ENCODE results near the gene MOSPD3. TPM values are rescaled to one million over a fixed set of nuclear protein-coding genes. Genes with fewer than 3 reads are reported as not detected.

MOSPD3 gene
- total and polyA plus RNA-seq, 2 of the 13 experiments (the other 11 are each of a cell fraction or from before 2014, with no cell fraction given): 7.6 to 8.8 TPM

DNA sequence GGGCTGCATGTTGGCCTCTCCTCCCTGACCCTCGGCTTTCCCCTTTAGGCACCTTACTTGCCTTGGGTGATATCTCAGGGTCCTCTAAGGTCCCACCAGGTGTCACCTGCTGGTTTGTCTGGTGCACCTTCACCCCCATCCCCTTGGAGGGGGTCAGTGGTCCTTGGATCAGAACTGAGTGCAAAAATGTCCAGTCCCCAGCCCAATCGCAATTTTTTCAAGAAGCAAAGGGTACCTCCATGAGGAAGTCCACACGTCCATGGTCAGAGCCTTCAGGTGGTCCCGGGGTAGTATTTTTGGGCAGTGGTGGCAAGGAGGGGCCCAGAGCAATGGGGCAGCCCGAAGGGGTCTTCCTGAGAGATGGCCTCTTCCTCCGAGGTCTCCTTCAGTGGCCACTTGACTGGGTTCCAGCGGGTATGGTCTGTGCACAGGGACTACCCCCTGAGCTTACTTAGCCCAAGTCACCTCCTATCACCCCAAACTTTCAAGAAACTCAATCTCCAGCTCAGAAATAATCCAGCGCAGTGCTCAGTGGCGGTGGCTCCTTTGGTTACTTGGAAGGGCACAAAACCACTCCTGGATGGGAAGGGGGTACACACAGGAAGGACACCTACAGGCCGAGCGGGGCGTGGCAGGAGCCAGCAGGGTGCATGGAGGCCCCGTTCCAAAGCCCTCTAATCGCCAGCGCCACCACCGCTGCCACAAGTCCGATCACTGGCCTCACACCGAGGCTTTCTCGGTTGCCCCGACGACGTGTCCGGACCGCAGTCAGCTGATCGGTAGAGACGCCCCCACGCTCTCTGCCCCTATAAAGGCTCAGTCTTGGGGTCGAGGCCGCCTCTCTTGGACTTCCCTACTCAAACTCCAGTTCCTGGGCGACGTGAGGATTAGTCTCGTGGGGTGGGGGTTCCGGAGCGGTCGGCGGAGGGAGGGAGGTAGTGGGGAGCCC is 43.2 kb upstream of the MOSPD3 start (continued):
- TF ChIP-seq ZNF33A (CRISPR knock-in tag; IDR thresholded peaks at IDR 0.05; ENCODE audit: borderline replicate concordance) (peak; percentile 74; the same call in 1 of the 2 replicates), ZSCAN29 (CRISPR knock-in tag; conservative IDR thresholded peaks at IDR 0.05) (peak; percentile 93), ZNF839 (CRISPR knock-in tag; IDR thresholded peaks at IDR 0.05; ENCODE audit: borderline replicate concordance) (peak; percentile 7; the same call in 1 of the 2 replicates), MTF2 (CRISPR knock-in tag; IDR thresholded peaks at IDR 0.05; ENCODE audit: borderline replicate concordance) (no peak), HNRNPL (IDR thresholded peaks at IDR 0.05; ENCODE audit: low read depth, low read length) (no peak; the same call in 1 of the 2 replicates), ZNF75D (CRISPR knock-in tag; IDR thresholded peaks at IDR 0.05; ENCODE audit: borderline replicate concordance) (no peak), TGIF2 (CRISPR knock-in tag; IDR thresholded peaks at IDR 0.05) (no peak; the same call in 1 of the 2 replicates), ISL2 (CRISPR knock-in tag; IDR thresholded peaks at IDR 0.05) (peak; percentile 71), HOXA9 (CRISPR knock-in tag; IDR thresholded peaks at IDR 0.05; ENCODE audit: borderline replicate concordance) (no peak), ZKSCAN1 (IDR thresholded peaks at IDR 0.05; ENCODE audit: low read length) (no peak), HOXA3 (CRISPR knock-in tag; IDR thresholded peaks at IDR 0.05) (no peak), NFE2 (CRISPR knock-in tag; IDR thresholded peaks at IDR 0.05) (no peak), ZNF326 (CRISPR knock-in tag; IDR thresholded peaks at IDR 0.05; ENCODE audit: borderline replicate concordance) (peak; percentile 99), EED (CRISPR knock-in tag; IDR thresholded peaks at IDR 0.05) (peak; percentile 3; the same call in 1 of the 2 replicates), KLF11 (CRISPR knock-in tag; IDR thresholded peaks at IDR 0.05) (no peak; the same call in 1 of the 2 replicates), ZNF382 (CRISPR knock-in tag; IDR thresholded peaks at IDR 0.05; ENCODE audit: borderline replicate concordance) (no peak), ZNF121 (CRISPR knock-in tag; IDR thresholded peaks at IDR 0.05) (no peak; the same call in 1 of the 2 replicates), ZNF781 (CRISPR knock-in tag; IDR thresholded peaks at IDR 0.05; ENCODE audit: borderline replicate concordance, not compliant biosample characterization) (no peak)
- TF ChIP-seq, protein P1, sequence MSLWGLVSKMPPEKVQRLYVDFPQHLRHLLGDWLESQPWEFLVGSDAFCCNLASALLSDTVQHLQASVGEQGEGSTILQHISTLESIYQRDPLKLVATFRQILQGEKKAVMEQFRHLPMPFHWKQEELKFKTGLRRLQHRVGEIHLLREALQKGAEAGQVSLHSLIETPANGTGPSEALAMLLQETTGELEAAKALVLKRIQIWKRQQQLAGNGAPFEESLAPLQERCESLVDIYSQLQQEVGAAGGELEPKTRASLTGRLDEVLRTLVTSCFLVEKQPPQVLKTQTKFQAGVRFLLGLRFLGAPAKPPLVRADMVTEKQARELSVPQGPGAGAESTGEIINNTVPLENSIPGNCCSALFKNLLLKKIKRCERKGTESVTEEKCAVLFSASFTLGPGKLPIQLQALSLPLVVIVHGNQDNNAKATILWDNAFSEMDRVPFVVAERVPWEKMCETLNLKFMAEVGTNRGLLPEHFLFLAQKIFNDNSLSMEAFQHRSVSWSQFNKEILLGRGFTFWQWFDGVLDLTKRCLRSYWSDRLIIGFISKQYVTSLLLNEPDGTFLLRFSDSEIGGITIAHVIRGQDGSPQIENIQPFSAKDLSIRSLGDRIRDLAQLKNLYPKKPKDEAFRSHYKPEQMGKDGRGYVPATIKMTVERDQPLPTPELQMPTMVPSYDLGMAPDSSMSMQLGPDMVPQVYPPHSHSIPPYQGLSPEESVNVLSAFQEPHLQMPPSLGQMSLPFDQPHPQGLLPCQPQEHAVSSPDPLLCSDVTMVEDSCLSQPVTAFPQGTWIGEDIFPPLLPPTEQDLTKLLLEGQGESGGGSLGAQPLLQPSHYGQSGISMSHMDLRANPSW (CRISPR knock-in tag; IDR thresholded peaks at IDR 0.05; ENCODE audit: borderline replicate concordance): peak; percentile 71; the same call in 1 of the 2 replicates
- TF ChIP-seq, protein P2, sequence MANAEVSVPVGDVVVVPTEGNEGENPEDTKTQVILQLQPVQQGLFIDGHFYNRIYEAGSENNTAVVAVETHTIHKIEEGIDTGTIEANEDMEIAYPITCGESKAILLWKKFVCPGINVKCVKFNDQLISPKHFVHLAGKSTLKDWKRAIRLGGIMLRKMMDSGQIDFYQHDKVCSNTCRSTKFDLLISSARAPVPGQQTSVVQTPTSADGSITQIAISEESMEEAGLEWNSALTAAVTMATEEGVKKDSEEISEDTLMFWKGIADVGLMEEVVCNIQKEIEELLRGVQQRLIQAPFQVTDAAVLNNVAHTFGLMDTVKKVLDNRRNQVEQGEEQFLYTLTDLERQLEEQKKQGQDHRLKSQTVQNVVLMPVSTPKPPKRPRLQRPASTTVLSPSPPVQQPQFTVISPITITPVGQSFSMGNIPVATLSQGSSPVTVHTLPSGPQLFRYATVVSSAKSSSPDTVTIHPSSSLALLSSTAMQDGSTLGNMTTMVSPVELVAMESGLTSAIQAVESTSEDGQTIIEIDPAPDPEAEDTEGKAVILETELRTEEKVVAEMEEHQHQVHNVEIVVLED (CRISPR knock-in tag; IDR thresholded peaks at IDR 0.05; ENCODE audit: borderline replicate concordance): peak; percentile 69
- TF ChIP-seq, protein P3, sequence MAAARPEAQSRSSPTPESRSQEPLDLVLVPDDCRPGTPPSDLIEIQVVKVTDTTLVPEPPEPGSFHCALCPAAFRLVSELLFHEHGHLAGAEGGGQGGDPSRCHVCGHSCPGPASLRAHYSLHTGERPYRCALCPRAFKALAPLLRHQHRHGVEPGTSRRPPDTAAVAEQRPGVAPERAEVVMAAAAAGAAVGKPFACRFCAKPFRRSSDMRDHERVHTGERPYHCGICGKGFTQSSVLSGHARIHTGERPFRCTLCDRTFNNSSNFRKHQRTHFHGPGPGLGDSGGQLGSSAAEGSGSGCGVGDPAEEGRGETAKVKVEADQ (CRISPR knock-in tag; IDR thresholded peaks at IDR 0.05; ENCODE audit: borderline replicate concordance): 0 out of 2 replicates have a peak, but pooled peaks have one; percentile 87
- TF ChIP-seq, protein P4, sequence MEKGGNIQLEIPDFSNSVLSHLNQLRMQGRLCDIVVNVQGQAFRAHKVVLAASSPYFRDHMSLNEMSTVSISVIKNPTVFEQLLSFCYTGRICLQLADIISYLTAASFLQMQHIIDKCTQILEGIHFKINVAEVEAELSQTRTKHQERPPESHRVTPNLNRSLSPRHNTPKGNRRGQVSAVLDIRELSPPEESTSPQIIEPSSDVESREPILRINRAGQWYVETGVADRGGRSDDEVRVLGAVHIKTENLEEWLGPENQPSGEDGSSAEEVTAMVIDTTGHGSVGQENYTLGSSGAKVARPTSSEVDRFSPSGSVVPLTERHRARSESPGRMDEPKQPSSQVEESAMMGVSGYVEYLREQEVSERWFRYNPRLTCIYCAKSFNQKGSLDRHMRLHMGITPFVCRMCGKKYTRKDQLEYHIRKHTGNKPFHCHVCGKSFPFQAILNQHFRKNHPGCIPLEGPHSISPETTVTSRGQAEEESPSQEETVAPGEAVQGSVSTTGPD (CRISPR knock-in tag; IDR thresholded peaks at IDR 0.05): peak; percentile 79
